Tongue (tissue), 2 donors: ENCODE results near the gene PRICKLE3. TPM values are rescaled to one million over a fixed set of nuclear protein-coding genes. Genes with fewer than 3 reads are reported as not detected.
"Not testable (repeated sequence)": the region's sequence is repeated elsewhere in the genome, so short reads cannot be mapped to it uniquely, and the experiment has no call there.

ENCODE experiments used
- DNase-seq: peaks from one replicate; pipeline ENCODE4 v3.0.0-alpha.2; 2015
- total RNA-seq: library from RNA; depleted of rRNA; stranded (reverse); fragments of >200 nt; gene quantifications from one replicate; pipeline ENCODE4 v1.2.3, GENCODE V29; 2014

The PRICKLE3 gene
- total RNA-seq, 1 donor from 2014 or later: 7.7 TPM

- no peak for DNase-seq
These were observed 6.8 kb downstream of the PRICKLE3 start for GRCh38 chrX:49179358-49179757.

GRCh38 chrX:49178537-49178936, 7.6 kb downstream of the PRICKLE3 start:
- no peak for DNase-seq

- DNase-seq: no peak
These were observed 8.2 kb downstream of the PRICKLE3 start for GRCh38 chrX:49177873-49178480.

- DNase-seq: no peak
These were observed 8.8 kb downstream of the PRICKLE3 start for GRCh38 chrX:49177338-49177833.

GRCh38 chrX:49176421-49177326, 9.5 kb downstream of the PRICKLE3 start:
- no peak for DNase-seq

GRCh38 chrX:49175435-49176274, 10.5 kb downstream of the PRICKLE3 start:
- no peak for DNase-seq

- no peak for DNase-seq
These were observed 11.4 kb downstream of the PRICKLE3 start for GRCh38 chrX:49174723-49175122.

- DNase-seq: not testable (repeated sequence)
These were observed 12.6 kb downstream of the PRICKLE3 start for GRCh38 chrX:49173544-49173943.

- DNase-seq: peak; percentile 70
These were observed 13.8 kb downstream of the PRICKLE3 start for GRCh38 chrX:49172280-49172780.

GRCh38 chrX:49171752-49172279, 14.4 kb downstream of the PRICKLE3 start, which contains the start of gene PLP2:
Gene PLP2 (plus strand): TSS chrX:49171898. CDS start chrX:49172001, 103 bp downstream.
- peak; percentile 65 for DNase-seq

- no peak for DNase-seq
These were observed 18.4 kb downstream of the PRICKLE3 start for GRCh38 chrX:49167740-49168108.

GRCh38 chrX:49166914-49167739, 19.0 kb downstream of the PRICKLE3 start:
- peak; percentile 68 for DNase-seq

- DNase-seq: peak; percentile 89
These were observed 20.0 kb downstream of the PRICKLE3 start for GRCh38 chrX:49165901-49166881.

GRCh38 chrX:49164589-49165360, 21.4 kb downstream of the PRICKLE3 start:
- DNase-seq: no peak

- peak; percentile 91 for DNase-seq
These were observed 22.4 kb downstream of the PRICKLE3 start for GRCh38 chrX:49163555-49164419.

- no peak for DNase-seq
These were observed 23.6 kb downstream of the PRICKLE3 start, which contains the start of gene MAGIX for GRCh38 chrX:49162620-49163019. Gene MAGIX (plus strand): TSS chrX:49162758. CDS start chrX:49162890, 132 bp downstream.

- no peak for DNase-seq
These were observed 24.5 kb downstream of the PRICKLE3 start for GRCh38 chrX:49161632-49162031.

- no peak for DNase-seq
These were observed 25.3 kb downstream of the PRICKLE3 start for GRCh38 chrX:49160908-49161307.
